ENCODE measurements around the gene RASGRP3.

RASGRP3 gene

GRCh38 chr2:33488178-33488690 lies 11.8 kb downstream of the RASGRP3 start:
- TF ChIP-seq CTCF (IDR thresholded peaks at IDR 0.05; ENCODE audit: low read depth, low read length), result no peak
- H3K4me3 ChIP-seq (ENCODE audit: low read depth, low read length), result no peak overlapping the region

- no peak overlapping the region for H3K4me3 ChIP-seq (ENCODE audit: low read depth, low read length)
- no peak for TF ChIP-seq CTCF (IDR thresholded peaks at IDR 0.05; ENCODE audit: low read depth, low read length)
Observed at GRCh38 chr2:33488715-33489540, 12.5 kb downstream of the RASGRP3 start.

- TF ChIP-seq CTCF (IDR thresholded peaks at IDR 0.05; ENCODE audit: low read depth, low read length), result no peak
- H3K4me3 ChIP-seq (ENCODE audit: low read depth, low read length), result no peak overlapping the region
Observed at GRCh38 chr2:33489835-33490431, 13.5 kb downstream of the RASGRP3 start.

GRCh38 chr2:33491441-33492084 lies 15.1 kb downstream of the RASGRP3 start:
- H3K4me3 ChIP-seq (ENCODE audit: low read depth, low read length), result no peak overlapping the region
- no peak for TF ChIP-seq CTCF (IDR thresholded peaks at IDR 0.05; ENCODE audit: low read depth, low read length)

DNA sequence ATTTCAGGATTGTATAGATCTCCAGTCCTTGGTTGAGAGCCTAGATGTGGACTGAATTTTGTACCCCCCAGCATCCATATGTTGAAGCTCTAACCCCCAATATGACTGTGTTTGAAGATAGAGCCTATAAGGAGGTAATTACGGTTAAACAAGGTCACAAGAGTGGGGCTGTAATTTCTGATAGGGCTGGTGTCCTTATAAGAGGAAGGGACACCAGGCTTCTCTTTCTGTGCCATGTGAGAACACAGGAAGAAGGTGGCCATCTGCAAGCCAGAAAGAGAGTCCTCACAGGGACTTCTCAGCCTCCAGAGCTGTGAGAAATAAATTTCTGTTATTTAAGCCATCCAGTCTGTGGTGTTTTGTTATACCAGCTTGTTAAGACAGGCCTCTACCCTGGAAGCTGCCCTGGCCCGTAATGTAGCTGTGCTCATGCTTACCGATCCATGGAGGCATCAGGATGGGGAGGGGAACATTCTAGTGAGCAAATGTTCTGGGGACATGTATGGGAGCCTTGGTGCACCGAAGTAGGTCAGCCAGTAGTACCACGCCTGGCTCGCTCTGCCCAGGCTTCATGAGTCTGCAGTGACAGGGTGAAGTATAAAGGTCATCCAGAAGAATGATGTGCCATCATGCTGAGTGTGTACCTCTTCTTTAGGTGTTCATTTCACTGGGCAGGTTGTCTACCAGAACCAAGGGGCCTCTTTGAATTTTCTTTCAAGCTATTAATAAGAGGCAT lies 16.1 kb downstream of the RASGRP3 start:
- no peak overlapping the region for H3K4me3 ChIP-seq (ENCODE audit: low read depth, low read length)
- TF ChIP-seq CTCF (IDR thresholded peaks at IDR 0.05; ENCODE audit: low read depth, low read length), result no peak

- no peak for TF ChIP-seq CTCF (IDR thresholded peaks at IDR 0.05; ENCODE audit: low read depth, low read length)
- H3K4me3 ChIP-seq (ENCODE audit: low read depth, low read length), result no peak overlapping the region
Observed at GRCh38 chr2:33494155-33494779, 17.8 kb downstream of the RASGRP3 start.
